HCT116 (cell line): ENCODE results near the gene SLC34A1. TPM values are rescaled to one million over a fixed set of nuclear protein-coding genes. Genes with fewer than 3 reads are reported as not detected.

Experiments used
- ATAC-seq: fragments of 200-7000 bp; cut with Tn5 transposase; 2 replicates; pipeline ENCODE4 v1.9.1; 2020; ENCODE audit warnings: mild to moderate bottlenecking, moderate library complexity
- BruUV-seq: library from RNA; stranded (reverse); fragments of 400-500 nt; replicated peaks from 2 replicates; lab custom pipeline; 2021; lab: Mats Ljungman, UMichigan
- CTCF ChIA-PET: fragments of 300-600 bp; sonication (Branson Sonifier 250); formaldehyde crosslinking; loops from one replicate; lab custom pipeline; 2021; ENCODE audit warnings: antibody characterized with exemption; lab: Charles Lee
- POLR2A ChIA-PET: fragments of 300-600, 350-600 bp; sonication (Branson Sonifier 250); formaldehyde crosslinking; loops from one replicate; lab custom pipeline; 2021; ENCODE audit warnings: antibody characterized with exemption; lab: Charles Lee
- RAD21 ChIA-PET, 2 experiments: fragments of 300-600 bp; sonication (Branson Sonifier 250); formaldehyde crosslinking; loops; one replicate each; lab custom pipeline; 2023; ENCODE audit warnings: low total read pairs in 2 of 2; ENCODE audit not compliant: uncharacterized antibody in 2 of 2, unreplicated experiment in 2 of 2, low non-redundant PET in 1 of 2; lab: Charles Lee
- DNase-seq: peaks from one replicate; pipeline ENCODE4 v3.0.0-alpha.2; 2010; ENCODE audit warnings: low read depth, low spot score
- H2AFZ ChIP-seq: fragments of 200-600 bp; shearing (Covaris generic), sonication (generic); 2 replicates; pipeline ENCODE4 v1.6.1; 2017; ENCODE audit warnings: low read depth, mixed run types, mixed read lengths, antibody characterized with exemption, low read length; ENCODE audit not compliant: poor library complexity, severe bottlenecking
- H3K27ac ChIP-seq: 2 replicates; pipeline ENCODE4 v1.5.1; 2012; ENCODE audit warnings: low read depth, low read length
- H3K27me3 ChIP-seq: fragments of 200-600 bp; sonication (generic); 2 replicates; pipeline ENCODE4 v1.6.1; 2016; ENCODE audit warnings: mixed run types, low read length, mixed read lengths; ENCODE audit not compliant: insufficient read depth
- H3K36me3 ChIP-seq, 2 experiments: fragments of 200-500 bp in 1 of 2; fragments of 200-600 bp in 1 of 2; sonication (Bioruptor generic) in 1 of 2; sonication (generic) in 1 of 2; 2 replicates each; pipeline versions ENCODE4 v1.5.1 to v1.6.1; 2014 to 2016; ENCODE audit warnings: low read length in 2 of 2, inconsistent platforms in 1 of 2, mixed read lengths in 1 of 2, mixed run types in 1 of 2; ENCODE audit not compliant: insufficient read depth in 2 of 2, control insufficient read depth in 1 of 2
- H3K4me1 ChIP-seq, 2 experiments: fragments of 200-600 bp in 1 of 2; sonication (generic) in 1 of 2; 2 replicates each; pipeline versions ENCODE4 v1.5.1 to v1.6.1; 2012 to 2017; ENCODE audit warnings: low read length in 2 of 2, inconsistent platforms in 1 of 2, mild to moderate bottlenecking in 1 of 2, mixed read lengths in 1 of 2, mixed run types in 1 of 2, moderate library complexity in 1 of 2; ENCODE audit not compliant: insufficient read depth in 2 of 2, control insufficient read depth in 1 of 2
- H3K4me2 ChIP-seq: fragments of 200-600 bp; sonication (generic); 2 replicates; pipeline ENCODE4 v1.6.1; 2017; ENCODE audit warnings: mixed run types, low read length, mixed read lengths
- H3K4me3 ChIP-seq, 2 experiments: fragments of 200-600 bp in 1 of 2; sonication (generic) in 1 of 2; replicated peaks in 1 of 2; 2 replicates each; pipeline ENCODE4 v1.5.1; 2011 to 2016; ENCODE audit warnings: low read length in 2 of 2, control low read depth in 1 of 2, low read depth in 1 of 2, mild to moderate bottlenecking in 1 of 2, mixed read lengths in 1 of 2, mixed run types in 1 of 2
- H3K79me2 ChIP-seq: fragments of 200-600 bp; sonication (generic); 2 replicates; pipeline ENCODE4 v1.6.1; 2017; ENCODE audit warnings: mild to moderate bottlenecking, mixed run types, low read length, moderate library complexity, mixed read lengths; ENCODE audit not compliant: insufficient read depth
- H3K9ac ChIP-seq: fragments of 200-600 bp; sonication (generic); 2 replicates; pipeline ENCODE4 v1.6.1; 2016; ENCODE audit warnings: low read length, mixed read lengths
- H3K9me2 ChIP-seq: fragments of 200-600 bp; sonication (generic), shearing (Covaris generic); 2 replicates; pipeline ENCODE4 v1.6.1; 2017; ENCODE audit warnings: mixed run types, mild to moderate bottlenecking, moderate library complexity; ENCODE audit not compliant: insufficient read depth
- H3K9me3 ChIP-seq, 2 experiments: fragments of 200-500 bp in 1 of 2; fragments of 200-600 bp in 1 of 2; sonication (Bioruptor generic) in 1 of 2; sonication (generic) in 1 of 2; 2 replicates each; pipeline ENCODE4 v1.6.1; 2014 to 2017; ENCODE audit warnings: low read length in 2 of 2, mixed read lengths in 2 of 2, inconsistent platforms in 1 of 2, low read depth in 1 of 2, mild to moderate bottlenecking in 1 of 2, mixed run types in 1 of 2, moderate library complexity in 1 of 2; ENCODE audit not compliant: control insufficient read depth in 1 of 2, insufficient read depth in 1 of 2
- H4K20me1 ChIP-seq: fragments of 200-600 bp; sonication (generic), shearing (Covaris generic); 2 replicates; pipeline ENCODE4 v1.6.1; 2017; ENCODE audit warnings: mixed run types, mild to moderate bottlenecking, moderate library complexity; ENCODE audit not compliant: insufficient read depth
- CBX3 ChIP-seq: IDR thresholded peaks from 2 replicates; pipeline ENCODE4 v1.6.1; 2012; ENCODE audit warnings: low read depth
- EGR1 ChIP-seq: IDR thresholded peaks from 2 replicates; pipeline ENCODE4 v1.6.1; 2012; ENCODE audit warnings: low read depth
- ELF1 ChIP-seq: IDR thresholded peaks from 2 replicates; pipeline ENCODE4 v1.6.1; 2012; ENCODE audit warnings: low read depth, borderline replicate concordance
- EZH2 ChIP-seq: fragments of 200-600 bp; sonication (generic); IDR thresholded peaks from 2 replicates; pipeline ENCODE4 v1.6.1; 2017; ENCODE audit warnings: antibody characterized with exemption, mixed run types
- EZH2phosphoT487 ChIP-seq: fragments of 200-600 bp; IDR thresholded peaks from 2 replicates; pipeline ENCODE4 v1.6.1; 2018; ENCODE audit warnings: antibody characterized with exemption, borderline replicate concordance
- RAD21 ChIP-seq: IDR thresholded peaks from 2 replicates; pipeline ENCODE4 v1.6.1; 2012; ENCODE audit warnings: low read depth, mild to moderate bottlenecking
- SP1 ChIP-seq: IDR thresholded peaks from 2 replicates; pipeline ENCODE4 v1.6.1; 2012; ENCODE audit warnings: low read depth
- SRF ChIP-seq: IDR thresholded peaks from 2 replicates; pipeline ENCODE4 v1.6.1; 2012; ENCODE audit warnings: low read depth
- YY1 ChIP-seq: IDR thresholded peaks from 2 replicates; pipeline ENCODE4 v1.6.1; 2011; ENCODE audit warnings: low read length, low read depth, moderate library complexity, mild to moderate bottlenecking; ENCODE audit not compliant: insufficient replicate concordance; ENCODE audit errors: extremely low read depth
- ZNF274 ChIP-seq: fragments of 200-500 bp; sonication (Bioruptor generic); IDR thresholded peaks from 2 replicates; pipeline ENCODE4 v1.6.1; 2014; ENCODE audit warnings: mild to moderate bottlenecking, low read depth, low read length, inconsistent platforms
- intact Hi-C: fragments of 100-400 bp; cut with micrococcal nuclease; formaldehyde crosslinking; loops from 2 replicates; pipeline ENCODE4 v1.10.0; 2022
- total RNA-seq: library from RNA; stranded (reverse); gene quantifications from one replicate; pipeline ENCODE4 v1.2.1, GENCODE V29; 2021; ENCODE audit not compliant: unreplicated experiment
- TF ChIP-seq, protein P1 (sequence below): IDR thresholded peaks from 2 replicates; pipeline ENCODE4 v1.6.1; 2011; ENCODE audit warnings: mild to moderate bottlenecking, low read length, moderate library complexity; ENCODE audit not compliant: insufficient replicate concordance; ENCODE audit errors: extremely low read depth
- TF ChIP-seq, protein P2 (sequence below): IDR thresholded peaks from 2 replicates; pipeline ENCODE4 v1.6.1; 2012; ENCODE audit warnings: low read depth
- TF ChIP-seq, protein P3 (sequence below), 3 experiments: fragments of 200-600 bp in 1 of 3; sonication (generic) in 1 of 3; IDR thresholded peaks in 2 of 3; conservative IDR thresholded peaks in 1 of 3; 2 replicates each; pipeline ENCODE4 v1.5.1; 2012 to 2017; ENCODE audit warnings: low read depth in 2 of 3, low read length in 2 of 3, antibody characterized with exemption in 1 of 3, borderline replicate concordance in 1 of 3, control low read depth in 1 of 3, mild to moderate bottlenecking in 1 of 3, mixed read lengths in 1 of 3, mixed run types in 1 of 3, moderate library complexity in 1 of 3; ENCODE audit not compliant: insufficient read depth in 1 of 3
- TF ChIP-seq, protein P4 (sequence below): IDR thresholded peaks from 2 replicates; pipeline ENCODE4 v1.6.1; 2012
- TF ChIP-seq, protein P5 (sequence below): IDR thresholded peaks from 2 replicates; pipeline ENCODE4 v1.6.1; 2012

Gene SLC34A1
- total RNA-seq, 1 experiment from 2014 or later, result not detected

DNA sequence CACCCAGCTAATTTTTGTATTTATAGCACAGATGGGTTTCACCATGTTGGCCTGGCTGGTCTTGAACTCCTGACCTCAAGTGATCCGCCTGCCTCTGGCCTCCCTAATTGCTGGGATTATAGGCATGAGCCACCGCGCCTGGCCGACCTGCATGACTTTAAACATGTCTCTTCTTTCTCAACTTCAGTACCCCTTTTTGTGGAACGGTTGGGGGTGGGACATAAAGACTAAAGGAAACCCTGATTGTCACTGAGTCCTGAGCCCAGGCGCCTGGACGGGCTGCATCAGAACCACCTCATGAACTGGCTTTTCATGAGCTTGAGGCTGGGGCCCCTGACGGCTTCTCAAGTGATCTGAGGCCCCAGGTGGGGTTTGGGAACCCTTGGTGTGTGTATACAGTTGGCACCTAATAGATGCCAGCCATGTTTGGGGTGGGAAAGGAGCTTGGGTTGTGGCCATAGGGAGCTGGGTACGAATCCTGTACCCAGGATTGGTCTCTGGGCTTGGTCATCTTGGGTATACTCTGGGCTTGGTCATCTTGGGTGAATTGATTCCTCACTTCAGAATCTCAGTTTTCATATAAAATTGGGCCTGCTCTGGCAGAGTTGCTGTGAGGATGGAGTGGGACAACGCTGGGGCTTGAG lies 44.5 kb downstream of the SLC34A1 start:
- ATAC-seq, result no peak
- CTCF ChIA-PET, result no interaction called here
- intact Hi-C loops, result no loop called here
- H3K27ac ChIP-seq, result peak overlapping the region; percentile 25; the same call in 1 of the 2 replicates
- H3K9me2 ChIP-seq, result no peaks in the 10 kb centered on the region
- peaks cover 15 to 28% of the 10 kb centered on the region in 2 experiments for H3K4me1 ChIP-seq
- H3K36me3 ChIP-seq, result peaks cover 12 to 24% of the 10 kb centered on the region in 2 experiments; a peak in 3 of 4 replicates
- H3K9ac ChIP-seq, result no peak overlapping the region
- H4K20me1 ChIP-seq, result no peaks in the 10 kb centered on the region
- TF ChIP-seq, protein P1, sequence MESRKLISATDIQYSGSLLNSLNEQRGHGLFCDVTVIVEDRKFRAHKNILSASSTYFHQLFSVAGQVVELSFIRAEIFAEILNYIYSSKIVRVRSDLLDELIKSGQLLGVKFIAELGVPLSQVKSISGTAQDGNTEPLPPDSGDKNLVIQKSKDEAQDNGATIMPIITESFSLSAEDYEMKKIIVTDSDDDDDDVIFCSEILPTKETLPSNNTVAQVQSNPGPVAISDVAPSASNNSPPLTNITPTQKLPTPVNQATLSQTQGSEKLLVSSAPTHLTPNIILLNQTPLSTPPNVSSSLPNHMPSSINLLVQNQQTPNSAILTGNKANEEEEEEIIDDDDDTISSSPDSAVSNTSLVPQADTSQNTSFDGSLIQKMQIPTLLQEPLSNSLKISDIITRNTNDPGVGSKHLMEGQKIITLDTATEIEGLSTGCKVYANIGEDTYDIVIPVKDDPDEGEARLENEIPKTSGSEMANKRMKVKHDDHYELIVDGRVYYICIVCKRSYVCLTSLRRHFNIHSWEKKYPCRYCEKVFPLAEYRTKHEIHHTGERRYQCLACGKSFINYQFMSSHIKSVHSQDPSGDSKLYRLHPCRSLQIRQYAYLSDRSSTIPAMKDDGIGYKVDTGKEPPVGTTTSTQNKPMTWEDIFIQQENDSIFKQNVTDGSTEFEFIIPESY, result no peak
- no peak for TF ChIP-seq CBX3
- TF ChIP-seq, protein P2, sequence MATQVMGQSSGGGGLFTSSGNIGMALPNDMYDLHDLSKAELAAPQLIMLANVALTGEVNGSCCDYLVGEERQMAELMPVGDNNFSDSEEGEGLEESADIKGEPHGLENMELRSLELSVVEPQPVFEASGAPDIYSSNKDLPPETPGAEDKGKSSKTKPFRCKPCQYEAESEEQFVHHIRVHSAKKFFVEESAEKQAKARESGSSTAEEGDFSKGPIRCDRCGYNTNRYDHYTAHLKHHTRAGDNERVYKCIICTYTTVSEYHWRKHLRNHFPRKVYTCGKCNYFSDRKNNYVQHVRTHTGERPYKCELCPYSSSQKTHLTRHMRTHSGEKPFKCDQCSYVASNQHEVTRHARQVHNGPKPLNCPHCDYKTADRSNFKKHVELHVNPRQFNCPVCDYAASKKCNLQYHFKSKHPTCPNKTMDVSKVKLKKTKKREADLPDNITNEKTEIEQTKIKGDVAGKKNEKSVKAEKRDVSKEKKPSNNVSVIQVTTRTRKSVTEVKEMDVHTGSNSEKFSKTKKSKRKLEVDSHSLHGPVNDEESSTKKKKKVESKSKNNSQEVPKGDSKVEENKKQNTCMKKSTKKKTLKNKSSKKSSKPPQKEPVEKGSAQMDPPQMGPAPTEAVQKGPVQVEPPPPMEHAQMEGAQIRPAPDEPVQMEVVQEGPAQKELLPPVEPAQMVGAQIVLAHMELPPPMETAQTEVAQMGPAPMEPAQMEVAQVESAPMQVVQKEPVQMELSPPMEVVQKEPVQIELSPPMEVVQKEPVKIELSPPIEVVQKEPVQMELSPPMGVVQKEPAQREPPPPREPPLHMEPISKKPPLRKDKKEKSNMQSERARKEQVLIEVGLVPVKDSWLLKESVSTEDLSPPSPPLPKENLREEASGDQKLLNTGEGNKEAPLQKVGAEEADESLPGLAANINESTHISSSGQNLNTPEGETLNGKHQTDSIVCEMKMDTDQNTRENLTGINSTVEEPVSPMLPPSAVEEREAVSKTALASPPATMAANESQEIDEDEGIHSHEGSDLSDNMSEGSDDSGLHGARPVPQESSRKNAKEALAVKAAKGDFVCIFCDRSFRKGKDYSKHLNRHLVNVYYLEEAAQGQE, result no peak
- TF ChIP-seq, protein P3, sequence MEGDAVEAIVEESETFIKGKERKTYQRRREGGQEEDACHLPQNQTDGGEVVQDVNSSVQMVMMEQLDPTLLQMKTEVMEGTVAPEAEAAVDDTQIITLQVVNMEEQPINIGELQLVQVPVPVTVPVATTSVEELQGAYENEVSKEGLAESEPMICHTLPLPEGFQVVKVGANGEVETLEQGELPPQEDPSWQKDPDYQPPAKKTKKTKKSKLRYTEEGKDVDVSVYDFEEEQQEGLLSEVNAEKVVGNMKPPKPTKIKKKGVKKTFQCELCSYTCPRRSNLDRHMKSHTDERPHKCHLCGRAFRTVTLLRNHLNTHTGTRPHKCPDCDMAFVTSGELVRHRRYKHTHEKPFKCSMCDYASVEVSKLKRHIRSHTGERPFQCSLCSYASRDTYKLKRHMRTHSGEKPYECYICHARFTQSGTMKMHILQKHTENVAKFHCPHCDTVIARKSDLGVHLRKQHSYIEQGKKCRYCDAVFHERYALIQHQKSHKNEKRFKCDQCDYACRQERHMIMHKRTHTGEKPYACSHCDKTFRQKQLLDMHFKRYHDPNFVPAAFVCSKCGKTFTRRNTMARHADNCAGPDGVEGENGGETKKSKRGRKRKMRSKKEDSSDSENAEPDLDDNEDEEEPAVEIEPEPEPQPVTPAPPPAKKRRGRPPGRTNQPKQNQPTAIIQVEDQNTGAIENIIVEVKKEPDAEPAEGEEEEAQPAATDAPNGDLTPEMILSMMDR (IDR thresholded peaks at IDR 0.05 in 2 of 3, conservative IDR thresholded peaks at IDR 0.05 in 1 of 3; ENCODE audit: borderline replicate concordance in 1 of 3, insufficient read depth in 1 of 3, low read depth in 2 of 3, low read length in 2 of 3), result no peak
- no peak for TF ChIP-seq ELF1
- TF ChIP-seq EZH2, result no peak
- TF ChIP-seq YY1, result no peak
- TF ChIP-seq, protein P4, sequence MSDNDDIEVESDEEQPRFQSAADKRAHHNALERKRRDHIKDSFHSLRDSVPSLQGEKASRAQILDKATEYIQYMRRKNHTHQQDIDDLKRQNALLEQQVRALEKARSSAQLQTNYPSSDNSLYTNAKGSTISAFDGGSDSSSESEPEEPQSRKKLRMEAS, result no peak
- no peak for TF ChIP-seq ZNF274
- TF ChIP-seq EGR1, result no peak
- TF ChIP-seq SRF, result no peak
- TF ChIP-seq RAD21, result no peak
- no peak for TF ChIP-seq EZH2phosphoT487
- no peak for TF ChIP-seq SP1
- TF ChIP-seq, protein P5, sequence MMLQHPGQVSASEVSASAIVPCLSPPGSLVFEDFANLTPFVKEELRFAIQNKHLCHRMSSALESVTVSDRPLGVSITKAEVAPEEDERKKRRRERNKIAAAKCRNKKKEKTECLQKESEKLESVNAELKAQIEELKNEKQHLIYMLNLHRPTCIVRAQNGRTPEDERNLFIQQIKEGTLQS, result no peak
- TF ChIP-seq, all 23 proteins: peak for 0
- no peak for DNase-seq
- POLR2A ChIA-PET, result no interaction called here
- peaks cover 39% of the 10 kb centered on the region for H3K79me2 ChIP-seq
- H2AFZ ChIP-seq, result no peak overlapping the region
- H3K4me2 ChIP-seq, result peak overlapping the region; percentile 100
- no peak overlapping the region for H3K4me3 ChIP-seq
- H3K27me3 ChIP-seq, result no peaks in the 10 kb centered on the region
- BruUV-seq, result no TSS peak
- RAD21 ChIA-PET, result interaction anchor here in 1 of 2 experiments (0.7 kb wide), 1 partner anchor 34 kb away, joined by 3 read pairs; no protein-coding TSS in a partner anchor
- H3K9me3 ChIP-seq, result no peaks in the 10 kb centered on the region
